GM18526 (cell line): Measurements from ENCODE around the gene SETDB1.

Experiments used
- POLR2A ChIP-seq: IDR thresholded peaks from 3 replicates; pipeline ENCODE4 v1.6.1; 2011; ENCODE audit not compliant: insufficient read length; ENCODE audit errors: extremely low read depth

SETDB1 gene

GRCh38 chr1:150970808-150971582, 44.8 kb downstream of the SETDB1 start:
- no peak for TF ChIP-seq POLR2A

GRCh38 chr1:150971583-150972416, 45.6 kb downstream of the SETDB1 start:
- no peak for TF ChIP-seq POLR2A

GRCh38 chr1:150972417-150972940, 46.3 kb downstream of the SETDB1 start:
- TF ChIP-seq POLR2A: no peak

GRCh38 chr1:150973258-150973835, 47.2 kb downstream of the SETDB1 start:
- TF ChIP-seq POLR2A: no peak

GRCh38 chr1:150973836-150974579, 47.8 kb downstream of the SETDB1 start:
- no peak for TF ChIP-seq POLR2A

- TF ChIP-seq POLR2A: peak; percentile 35
Measured at GRCh38 chr1:150974580-150975478, 48.7 kb downstream of the SETDB1 start, which contains the start of gene CERS2. Gene CERS2, minus strand, starts transcription at chr1:150974835. Its CDS starts 5,745 bp downstream, at chr1:150969090.

- TF ChIP-seq POLR2A: no peak
Measured at GRCh38 chr1:150976401-150976821, 50.2 kb downstream of the SETDB1 start.

GRCh38 chr1:150976879-150977694, 50.9 kb downstream of the SETDB1 start:
- peak; percentile 35 for TF ChIP-seq POLR2A

GRCh38 chr1:150979092-150980056, 53.2 kb downstream of the SETDB1 start:
- no peak for TF ChIP-seq POLR2A

- TF ChIP-seq POLR2A: no peak
Measured at GRCh38 chr1:150981177-150981804, 55.1 kb downstream of the SETDB1 start.
